Natural killer cell (primary cell): ENCODE measurements around the gene ARID1A. TPM values are rescaled to one million over a fixed set of nuclear protein-coding genes. Genes with fewer than 3 reads are reported as not detected.

Experiments used
- ATAC-seq, 3 donors: fragments of 150-1000 bp in 2 of 3; fragments of 200-7000 bp in 1 of 3; cut with Tn5 transposase; 1 replicate in 1 of 3; 2 replicates in 2 of 3; pipeline ENCODE4 v1.10.0; 2021; ENCODE audit warnings: mild to moderate bottlenecking in 2 of 3, moderate library complexity in 2 of 3
- DNase-seq, 2 donors: peaks; one replicate each; pipeline versions ENCODE4 v3.0.0 to v3.0.0-alpha.2; 2013 to 2021; ENCODE audit warnings: mixed read lengths in 1 of 2
- H3K27ac ChIP-seq: one replicate; pipeline ENCODE4 v1.5.1; 2013; ENCODE audit warnings: mild to moderate bottlenecking, low read length
- H3K27me3 ChIP-seq: one replicate; pipeline ENCODE4 v1.6.1; 2013; ENCODE audit warnings: low read length; ENCODE audit not compliant: control insufficient read depth, insufficient read depth
- H3K36me3 ChIP-seq: one replicate; pipeline ENCODE4 v1.6.1; 2013; ENCODE audit warnings: low read length; ENCODE audit not compliant: control insufficient read depth, insufficient read depth
- H3K4me1 ChIP-seq: one replicate; pipeline ENCODE4 v1.6.1; 2013; ENCODE audit warnings: low read length; ENCODE audit not compliant: control insufficient read depth, insufficient read depth
- H3K4me3 ChIP-seq: one replicate; pipeline ENCODE4 v1.5.1; 2013; ENCODE audit warnings: low read length
- H3K9me3 ChIP-seq: one replicate; pipeline ENCODE4 v1.6.1; 2013; ENCODE audit warnings: low read length; ENCODE audit not compliant: control insufficient read depth, insufficient read depth
- H3K27ac Mint-ChIP-seq, 2 donors: one replicate each; pipeline ENCODE4 v1.8.0; 2022; ENCODE audit warnings: mild to moderate bottlenecking in 2 of 2, mixed read lengths in 2 of 2, moderate library complexity in 1 of 2
- H3K27me3 Mint-ChIP-seq, 2 donors: one replicate each; pipeline ENCODE4 v1.8.0; 2022; ENCODE audit warnings: low read depth in 2 of 2, mixed read lengths in 2 of 2
- H3K36me3 Mint-ChIP-seq: one replicate; pipeline ENCODE4 v1.8.0; 2022; ENCODE audit warnings: mixed read lengths
- H3K4me1 Mint-ChIP-seq, 2 donors: one replicate each; pipeline ENCODE4 v1.8.0; 2022; ENCODE audit warnings: mixed read lengths in 2 of 2
- H3K4me3 Mint-ChIP-seq: one replicate; pipeline ENCODE4 v1.8.0; 2022; ENCODE audit warnings: mild to moderate bottlenecking, moderate library complexity, mixed read lengths
- H3K9me3 Mint-ChIP-seq, 2 donors: one replicate each; pipeline ENCODE4 v1.8.0; 2022; ENCODE audit warnings: mixed read lengths in 2 of 2
- WGBS: methylation state at CpG from one replicate; pipeline ENCODE4 v1.1.7; 2013; ENCODE audit warnings: missing lambda C conversion rate; ENCODE audit not compliant: insufficient coverage; 5-methylcytosine and 5-hydroxymethylcytosine counted together
- intact Hi-C: fragments of 100-400 bp; cut with micrococcal nuclease; formaldehyde crosslinking; loops from one replicate; pipeline ENCODE4 v1.14.2; 2022
- total RNA-seq, 4 donors: library from RNA; stranded (reverse); fragments of 120-200 nt in 1 of 4; gene quantifications; one replicate each; pipeline versions ENCODE4 v1.2.3 to v1.2.4, GENCODE V29; 2013 to 2022
- TF ChIP-seq, protein P1 (sequence below): fragments of 200-600 bp; IDR thresholded peaks from one replicate; pipeline ENCODE4 v1.8.0; 2022; ENCODE audit warnings: antibody characterized with exemption

The ARID1A gene
- total RNA-seq, 3 donors from 2014 or later (not counting 1 experiment from before 2014, with no cell fraction given): 199 to 214 (median 202) TPM

GRCh38 chr1:26697978-26698849, 2.4 kb downstream of the ARID1A start:
- peak; percentile 31 to 50 (median 40) for ATAC-seq
- WGBS: 0% methylated on average over 7 of the region's 8 CpGs
- peak; percentile 41 to 83 for DNase-seq
- intact Hi-C loops: loop anchor here (1.0 to 10.0 kb wide), 5 partner anchors 17 to 647 kb away; partner anchors contain the start of genes PIGV and SYTL1
- Histone ChIP-seq H3K4me1 (peaks cover 42% of the 10 kb centered on the region), H3K4me3 (peak overlapping the region; percentile 71), H3K27me3 (no peaks in the 10 kb centered on the region), H3K36me3 (peaks cover 2% of the 10 kb centered on the region), H3K9me3 (no peaks in the 10 kb centered on the region), H3K27ac (peak overlapping the region; percentile 84)
- Mint-ChIP-seq H3K9me3 (no peaks in the 10 kb centered on the region), H3K4me1 (peaks cover 22 to 23% of the 10 kb centered on the region in 2 donors), H3K36me3 (no peaks in the 10 kb centered on the region), H3K27me3 (no peaks in the 10 kb centered on the region), H3K27ac (no peak overlapping the region), H3K4me3 (no peak overlapping the region)
- TF ChIP-seq, protein P1, sequence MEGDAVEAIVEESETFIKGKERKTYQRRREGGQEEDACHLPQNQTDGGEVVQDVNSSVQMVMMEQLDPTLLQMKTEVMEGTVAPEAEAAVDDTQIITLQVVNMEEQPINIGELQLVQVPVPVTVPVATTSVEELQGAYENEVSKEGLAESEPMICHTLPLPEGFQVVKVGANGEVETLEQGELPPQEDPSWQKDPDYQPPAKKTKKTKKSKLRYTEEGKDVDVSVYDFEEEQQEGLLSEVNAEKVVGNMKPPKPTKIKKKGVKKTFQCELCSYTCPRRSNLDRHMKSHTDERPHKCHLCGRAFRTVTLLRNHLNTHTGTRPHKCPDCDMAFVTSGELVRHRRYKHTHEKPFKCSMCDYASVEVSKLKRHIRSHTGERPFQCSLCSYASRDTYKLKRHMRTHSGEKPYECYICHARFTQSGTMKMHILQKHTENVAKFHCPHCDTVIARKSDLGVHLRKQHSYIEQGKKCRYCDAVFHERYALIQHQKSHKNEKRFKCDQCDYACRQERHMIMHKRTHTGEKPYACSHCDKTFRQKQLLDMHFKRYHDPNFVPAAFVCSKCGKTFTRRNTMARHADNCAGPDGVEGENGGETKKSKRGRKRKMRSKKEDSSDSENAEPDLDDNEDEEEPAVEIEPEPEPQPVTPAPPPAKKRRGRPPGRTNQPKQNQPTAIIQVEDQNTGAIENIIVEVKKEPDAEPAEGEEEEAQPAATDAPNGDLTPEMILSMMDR: no peak

DNA sequence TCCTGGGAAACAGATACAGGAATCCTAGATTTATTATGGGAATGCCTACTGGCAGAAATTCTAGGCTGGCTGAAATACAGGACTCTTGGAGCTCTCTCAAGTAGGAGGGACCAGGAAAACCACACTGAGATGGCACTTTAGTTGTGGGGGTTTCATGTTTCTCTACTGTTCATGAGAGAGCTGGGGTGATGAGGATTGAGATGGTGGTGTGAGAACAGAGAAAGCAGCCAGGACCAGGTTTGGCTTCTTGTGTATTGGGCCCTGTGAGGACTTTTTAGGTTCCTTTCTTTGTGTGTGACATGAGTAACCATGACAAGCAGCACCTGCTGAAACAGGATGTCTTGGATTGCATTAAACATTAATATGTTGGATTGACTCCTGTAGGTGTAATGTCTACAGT, 4.9 kb downstream of the ARID1A start:
- peak overlapping the region; percentile 5 for H3K27ac ChIP-seq

DNA sequence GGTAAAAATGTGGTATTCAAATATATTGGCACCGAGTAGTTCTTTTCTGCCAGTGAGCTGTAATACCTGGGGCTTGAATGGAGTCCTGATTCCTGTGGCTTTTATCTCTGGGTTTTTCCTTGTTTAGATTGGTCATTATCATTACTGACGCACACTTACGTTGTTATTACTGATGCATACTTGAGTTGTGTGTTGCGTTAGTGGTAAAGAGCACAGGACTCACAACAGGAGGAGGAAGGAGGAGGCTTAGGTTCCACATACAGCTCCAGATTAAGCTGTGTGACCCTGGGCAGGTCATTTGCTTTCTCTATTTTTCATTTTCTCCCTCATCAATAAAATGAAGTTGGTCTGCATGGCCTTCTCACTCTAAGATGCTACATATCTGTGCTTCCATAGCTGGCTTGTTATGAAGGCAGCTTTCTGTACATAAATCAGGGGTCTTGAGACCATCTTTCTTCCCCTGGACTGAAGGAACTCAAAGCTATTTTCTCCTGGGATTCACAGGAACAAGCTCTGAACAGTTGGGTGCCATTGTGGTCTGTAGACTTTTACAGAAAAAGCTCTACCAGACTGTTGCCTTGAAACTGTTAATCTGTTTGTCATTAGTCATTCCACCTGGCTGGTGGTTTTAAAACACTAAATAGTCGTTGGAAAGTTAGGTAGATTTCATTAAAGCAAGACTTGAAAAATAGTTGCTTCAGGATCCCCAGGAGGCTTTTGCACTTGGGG, 5.6 kb downstream of the ARID1A start:
- intact Hi-C loops: no loop called here

More for the DNA sequence above, 4.9 kb downstream of the ARID1A start:
- intact Hi-C loops: no loop called here
- Histone ChIP-seq H3K4me1 (peaks cover 32% of the 10 kb centered on the region), H3K9me3 (no peaks in the 10 kb centered on the region), H3K4me3 (no peak overlapping the region), H3K36me3 (peaks cover 2% of the 10 kb centered on the region), H3K27me3 (no peaks in the 10 kb centered on the region)
- H3K9me3 Mint-ChIP-seq: no peaks in the 10 kb centered on the region
- H3K4me1 Mint-ChIP-seq: peaks cover 5 to 11% of the 10 kb centered on the region in 2 donors
- H3K27me3 Mint-ChIP-seq: no peaks in the 10 kb centered on the region
- H3K36me3 Mint-ChIP-seq: no peaks in the 10 kb centered on the region
- H3K4me3 Mint-ChIP-seq: no peak overlapping the region
- DNase-seq (peak in 1 of 2 donors; percentile 31), ATAC-seq (no peak)
- H3K27ac Mint-ChIP-seq: no peak overlapping the region
- TF ChIP-seq, protein P1: no peak

More for the DNA sequence above, 5.6 kb downstream of the ARID1A start:
- H3K4me1 Mint-ChIP-seq: peaks cover 12 to 18% of the 10 kb centered on the region in 2 donors
- H3K36me3 Mint-ChIP-seq: no peaks in the 10 kb centered on the region
- peaks cover 2% of the 10 kb centered on the region for H3K36me3 ChIP-seq
- TF ChIP-seq, protein P1: no peak
- no peak overlapping the region for H3K4me3 ChIP-seq
- H3K9me3 Mint-ChIP-seq: no peaks in the 10 kb centered on the region
- H3K27me3 Mint-ChIP-seq: no peaks in the 10 kb centered on the region
- 64% methylated on average over 5 of the region's 5 CpGs for WGBS
- no peak overlapping the region for H3K4me3 Mint-ChIP-seq
- ATAC-seq (no peak), DNase-seq (no peak)
- peaks cover 35% of the 10 kb centered on the region for H3K4me1 ChIP-seq
- H3K27ac ChIP-seq: no peak overlapping the region
- H3K27ac Mint-ChIP-seq: no peak overlapping the region
- H3K27me3 ChIP-seq: no peaks in the 10 kb centered on the region
- H3K9me3 ChIP-seq: no peaks in the 10 kb centered on the region
